HUDEP-2 (cell line): Measurements from ENCODE around the gene CDK19.

ENCODE experiments used
- DNase-seq, 76 experiments: peaks; one replicate each; lab custom pipeline; 2025; ENCODE audit not compliant: unreplicated experiment in 76 of 76; lab: John Stamatoyannopoulos, UW

CDK19 gene

DNA sequence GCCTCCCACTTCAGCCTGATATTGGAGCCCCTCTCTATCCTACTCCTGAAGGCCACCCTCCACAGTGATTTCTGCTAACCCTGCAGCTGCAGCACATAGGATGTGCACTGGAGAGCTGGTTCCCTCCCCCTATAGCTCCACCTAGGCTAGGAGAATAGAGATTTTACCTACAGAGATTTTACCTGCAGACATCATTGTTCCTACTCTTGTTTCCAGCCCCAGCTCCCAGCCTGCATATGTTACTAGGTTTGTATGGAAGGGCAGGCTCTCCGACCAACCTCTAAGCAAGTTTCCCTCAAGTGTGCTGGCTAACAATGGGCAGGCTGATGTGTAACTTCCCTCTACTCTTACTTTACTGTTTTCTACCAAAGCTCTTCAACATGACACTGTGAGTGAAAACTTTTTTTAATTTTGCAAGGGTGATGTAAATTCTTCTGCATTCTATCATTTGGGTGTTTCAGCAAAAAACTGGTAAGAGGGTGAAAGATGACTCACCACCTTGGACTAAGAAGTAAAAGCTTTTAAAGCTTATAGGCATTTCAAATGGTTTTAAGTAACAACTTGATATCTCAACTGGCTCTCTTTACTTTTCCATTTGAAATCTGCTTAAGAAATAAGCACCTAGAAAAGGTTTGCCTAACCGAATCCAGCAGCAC, 106.8 kb downstream of the CDK19 start:
- no peak for DNase-seq

DNA sequence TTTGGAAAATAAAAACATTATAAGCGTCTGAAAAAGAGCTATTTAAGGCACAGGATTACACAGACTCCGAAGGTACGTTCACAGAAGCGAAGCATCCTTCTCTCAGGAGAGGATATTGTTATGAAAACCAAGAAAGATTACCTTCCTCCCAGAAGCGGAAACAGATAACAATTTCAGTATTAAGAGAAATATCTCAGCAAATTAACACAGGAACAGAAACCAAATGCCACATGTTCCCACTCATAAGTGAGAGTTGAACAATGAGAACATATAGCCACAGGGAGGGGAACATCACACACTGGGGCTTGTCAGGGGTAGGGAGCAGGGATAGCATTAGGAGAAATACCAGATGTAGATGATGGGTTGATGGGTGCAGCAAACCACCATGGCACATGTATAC, 109.7 kb downstream of the CDK19 start:
- DNase-seq = no peak

DNA sequence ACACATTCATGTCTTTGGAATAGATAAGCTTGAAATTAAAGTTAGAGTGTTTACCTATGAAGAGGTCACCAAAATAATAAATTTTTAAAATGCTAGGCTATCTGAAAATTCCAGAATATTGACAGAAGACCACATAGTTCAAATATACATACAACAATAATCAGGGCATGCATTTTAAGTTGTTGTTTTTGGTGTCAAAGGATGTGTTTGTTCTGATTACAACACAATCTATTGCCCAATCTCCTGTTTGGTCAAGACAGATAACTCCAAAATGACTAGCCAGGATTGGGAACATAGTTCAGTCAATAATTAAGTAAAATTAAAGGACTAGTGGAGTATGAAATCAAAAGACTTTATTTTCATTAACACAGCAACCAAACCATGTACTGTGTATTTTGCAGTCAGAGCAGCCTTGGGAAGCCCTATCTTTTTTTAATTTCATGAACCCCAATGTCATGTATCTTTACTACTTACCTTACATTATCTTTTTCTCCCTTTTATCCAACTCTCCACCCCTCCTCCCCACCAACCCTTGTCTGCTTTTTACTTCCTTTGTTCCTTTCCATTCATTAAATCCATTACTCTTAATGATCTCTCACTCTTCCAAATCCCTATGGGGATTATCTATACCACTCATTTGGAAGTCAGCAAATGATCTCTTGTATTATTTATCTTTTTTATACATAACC, 111.2 kb downstream of the CDK19 start:
- no peak for DNase-seq

DNA sequence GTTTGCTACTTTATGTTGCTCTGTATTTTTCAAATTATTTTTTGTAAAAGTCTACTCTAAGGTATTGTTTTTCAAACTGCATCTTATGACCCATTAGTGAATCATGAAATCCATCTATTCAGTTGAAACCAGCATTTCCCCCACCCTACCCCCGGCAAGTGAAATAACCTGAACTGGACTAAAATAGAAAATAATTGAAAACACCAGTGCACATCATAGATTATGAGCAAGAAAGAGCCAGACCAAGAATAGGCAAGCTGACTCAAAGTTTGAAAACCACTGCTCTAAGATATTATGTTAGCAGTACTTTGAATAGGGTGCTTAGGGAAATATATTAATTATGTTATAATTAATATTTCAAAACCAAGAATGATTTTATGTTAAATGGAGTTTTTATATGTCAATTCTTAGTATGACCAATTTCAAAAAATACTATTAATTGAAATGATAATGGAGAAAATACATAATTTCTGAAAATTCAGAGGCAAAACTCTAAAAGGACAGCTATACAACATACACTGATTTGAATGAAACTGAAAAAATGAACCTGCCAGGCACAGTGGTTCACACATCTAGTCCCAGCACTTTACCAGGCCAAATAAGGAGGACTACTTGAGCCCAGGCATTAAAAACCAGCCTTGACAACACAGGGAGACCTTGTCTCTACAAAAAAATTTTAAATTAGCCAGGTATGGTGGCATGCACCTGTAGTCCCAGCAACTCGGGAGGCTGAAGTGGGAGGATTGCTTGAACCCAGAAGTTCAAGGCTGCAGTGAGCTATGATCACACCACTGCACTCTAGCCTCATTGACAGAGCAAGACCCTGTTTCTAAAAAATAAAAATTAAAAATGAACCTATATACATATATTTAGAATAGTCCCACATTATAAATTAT, 112.0 kb downstream of the CDK19 start:
- DNase-seq = no peak

DNA sequence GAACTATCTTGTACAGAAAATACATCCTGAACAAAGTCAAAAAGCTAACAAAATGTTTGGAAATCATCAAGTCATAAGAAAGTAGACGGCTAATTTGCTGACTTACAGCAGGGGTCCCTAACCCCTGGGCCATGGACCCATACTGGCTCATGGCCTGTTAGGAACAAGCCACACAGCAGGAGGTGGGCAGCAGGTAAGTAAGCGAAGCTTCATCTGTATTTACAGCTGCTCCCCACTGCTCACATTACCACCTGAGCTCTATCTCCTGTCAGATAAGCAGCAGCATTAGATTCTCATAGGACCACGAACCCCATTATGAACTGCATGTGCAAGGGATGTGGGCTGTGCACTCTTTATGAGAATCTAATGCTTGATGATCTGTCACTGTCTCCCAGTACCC, 115.5 kb downstream of the CDK19 start:
- no peak for DNase-seq

DNA sequence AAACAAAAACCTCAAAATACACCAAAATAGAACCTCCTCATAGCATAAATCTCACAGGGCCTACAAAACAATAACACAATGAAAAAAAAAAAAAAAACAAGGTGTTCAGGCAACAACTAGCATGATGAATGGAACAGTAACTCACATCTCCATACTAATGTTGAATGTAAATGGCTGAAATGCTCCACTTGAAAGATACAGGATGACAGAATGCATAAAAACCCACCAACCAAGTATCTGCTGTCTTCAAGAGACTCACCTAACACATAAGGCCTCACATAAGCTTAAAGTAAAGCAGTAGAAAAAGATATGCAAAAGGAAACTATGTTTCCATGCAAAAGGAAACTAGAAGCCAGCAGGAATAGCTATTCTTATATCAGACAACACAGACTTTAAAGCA, 121.3 kb downstream of the CDK19 start:
- DNase-seq = no peak

DNA sequence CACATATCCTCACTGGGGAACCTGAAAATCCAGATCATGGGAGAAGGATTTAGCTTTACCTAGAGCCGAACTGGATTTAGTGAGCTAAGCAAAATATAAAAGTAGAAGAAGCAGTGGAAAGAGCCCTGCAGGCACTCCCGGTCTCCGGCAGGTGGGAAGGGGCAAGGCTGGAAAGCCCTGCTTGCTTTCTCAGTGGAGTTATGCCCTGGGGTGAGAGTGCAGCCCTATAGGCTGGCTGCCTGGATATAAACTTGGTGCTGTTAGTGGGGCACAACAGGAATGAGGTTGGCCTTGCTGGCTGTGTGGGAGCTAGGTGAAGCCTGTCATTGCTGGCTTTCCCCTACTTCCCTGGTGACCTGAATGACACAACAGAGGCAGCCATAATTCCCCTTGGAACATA, 122.0 kb downstream of the CDK19 start:
- DNase-seq = no peak

DNA sequence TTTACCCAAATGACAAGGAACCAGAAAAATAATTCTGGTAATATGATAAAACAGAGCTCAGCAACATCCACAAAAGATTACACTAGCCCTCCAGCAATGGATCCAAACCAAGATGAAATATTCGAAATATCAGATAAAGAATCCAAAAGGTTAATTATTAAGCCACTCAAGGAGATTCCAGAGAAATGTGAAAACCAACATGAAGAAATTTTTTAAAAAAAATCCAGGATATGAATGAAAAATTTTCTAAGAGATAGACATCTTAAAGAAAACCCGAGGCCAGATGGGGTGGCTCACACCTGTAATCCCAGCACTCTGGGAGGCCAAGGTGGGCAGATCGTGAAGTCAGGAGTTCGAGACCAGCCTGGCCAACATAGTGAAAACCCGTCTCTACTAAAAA, 124.4 kb downstream of the CDK19 start:
- DNase-seq = no peak

DNA sequence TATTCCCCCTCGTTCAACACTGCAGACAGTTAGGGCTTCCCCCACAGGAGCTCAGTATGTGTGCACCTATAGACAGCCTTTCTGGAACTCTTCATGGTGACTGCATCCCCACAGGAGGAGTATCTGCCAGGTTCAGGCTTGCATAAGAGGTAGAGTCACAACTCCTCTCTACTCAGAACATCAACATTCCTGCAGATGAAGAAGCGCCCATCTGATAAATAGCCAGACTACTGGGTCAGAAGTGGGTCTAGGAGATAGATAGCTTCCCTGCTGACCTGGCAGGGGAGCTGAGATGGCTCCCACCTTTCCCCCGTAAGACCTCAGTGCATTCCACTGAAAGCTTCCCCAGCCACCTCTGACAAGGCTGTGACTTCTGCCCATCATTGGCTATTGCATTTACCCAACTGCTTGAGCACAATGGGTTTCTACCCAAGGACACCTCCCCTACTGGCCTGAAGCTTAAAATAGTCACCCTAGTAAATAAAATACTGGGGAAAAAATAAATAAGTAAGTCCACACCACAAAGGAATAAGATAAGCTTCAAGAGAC, 125.1 kb downstream of the CDK19 start:
- DNase-seq = no peak

DNA sequence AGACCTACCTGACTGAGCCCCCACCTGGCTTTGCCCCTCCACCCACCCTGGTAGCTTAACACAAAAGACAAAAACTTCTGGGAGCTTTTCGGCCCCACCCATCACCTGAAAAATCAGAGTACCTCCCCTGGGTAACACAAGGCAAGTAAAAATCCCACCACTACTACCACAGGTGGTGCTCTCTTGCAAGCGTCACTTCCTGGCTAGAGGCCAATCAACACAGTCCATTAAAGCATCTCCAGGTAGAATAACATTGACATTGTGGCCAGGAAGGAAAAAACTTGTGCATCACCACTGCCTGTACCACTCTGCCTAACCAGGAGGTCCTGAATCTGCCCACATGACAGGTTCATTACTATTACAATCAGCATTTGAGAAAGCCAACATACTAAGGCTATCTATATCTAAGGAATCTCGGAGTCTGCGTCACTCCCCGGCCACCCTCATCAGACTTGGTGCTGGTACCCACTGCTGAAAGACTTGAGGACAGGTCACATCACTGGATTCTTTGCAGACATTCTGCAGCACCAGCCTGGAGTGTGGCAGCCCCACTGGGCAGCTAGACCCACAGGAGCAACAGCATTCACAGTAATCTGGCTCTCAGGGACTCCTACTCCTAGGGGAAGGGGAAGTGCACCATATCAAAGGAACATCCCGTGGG, 125.9 kb downstream of the CDK19 start:
- no peak for DNase-seq

DNA sequence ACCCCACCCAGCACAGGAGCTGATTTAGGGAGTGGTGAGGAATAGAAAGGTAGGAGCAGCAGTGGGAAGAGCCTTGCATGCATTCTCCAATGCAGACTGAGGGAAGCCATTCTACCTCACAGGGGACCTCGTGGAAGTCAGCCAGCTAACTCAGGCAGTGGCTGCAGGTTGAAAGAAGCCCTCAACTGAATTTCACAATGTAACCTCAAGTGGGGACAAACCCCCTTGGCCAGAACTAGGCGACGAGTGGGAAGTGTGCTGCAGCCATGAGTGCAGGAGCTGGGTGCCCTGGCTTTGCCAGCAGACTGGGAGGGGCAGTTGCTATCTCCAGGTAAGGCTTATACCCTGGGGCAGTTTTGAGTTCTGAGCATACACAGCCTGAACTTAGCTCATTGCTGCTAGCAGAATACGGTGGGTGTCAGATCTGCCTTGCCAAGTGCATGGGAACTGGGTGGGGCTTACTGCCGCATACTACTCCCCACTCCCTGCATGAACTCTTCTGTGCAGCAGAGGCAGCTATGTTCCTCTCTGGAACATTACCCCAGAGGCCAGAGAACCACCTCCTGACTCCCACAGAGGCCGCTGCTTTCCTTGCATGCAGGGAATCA, 126.5 kb downstream of the CDK19 start:
- peak in 7 of 76 experiments; percentile 5 to 26 (median 12) for DNase-seq

DNA sequence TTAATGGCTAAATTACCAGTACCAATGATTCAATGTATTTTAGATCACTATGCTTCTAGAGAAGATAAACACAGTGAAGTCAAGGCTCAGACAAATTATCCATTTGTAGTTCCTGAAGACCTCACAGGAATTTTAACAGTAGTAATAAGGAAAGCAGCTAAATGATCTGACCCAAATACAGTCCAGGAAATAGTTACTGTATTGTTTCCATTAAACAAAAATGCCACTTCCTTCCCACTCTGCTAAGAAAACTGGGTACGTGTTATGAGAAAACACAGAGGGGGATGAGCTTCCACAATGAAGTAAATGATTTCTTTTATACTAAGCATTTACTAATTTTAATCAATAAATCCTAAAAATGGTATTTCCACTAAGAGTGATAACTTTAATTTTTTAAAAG, 127.9 kb downstream of the CDK19 start:
- DNase-seq = no peak

DNA sequence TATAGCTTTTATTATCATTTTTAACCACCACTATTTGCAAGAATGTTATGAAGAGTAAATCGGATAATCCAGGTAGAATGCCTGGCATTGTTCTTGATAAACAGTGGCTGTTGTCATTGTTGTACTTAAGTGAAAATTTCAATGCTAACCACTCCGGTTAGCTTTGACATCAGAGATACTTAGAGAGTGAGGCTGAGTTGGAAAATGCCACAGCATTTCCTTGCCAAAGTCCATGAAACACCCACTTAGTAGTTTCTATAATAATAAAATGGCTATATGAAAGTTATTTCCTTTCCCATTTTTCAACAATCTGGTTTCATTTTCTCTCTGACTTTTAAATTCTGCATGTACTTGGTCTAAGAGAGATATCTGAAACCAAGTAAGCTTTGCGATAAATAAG, 132.0 kb downstream of the CDK19 start:
- DNase-seq = no peak

DNA sequence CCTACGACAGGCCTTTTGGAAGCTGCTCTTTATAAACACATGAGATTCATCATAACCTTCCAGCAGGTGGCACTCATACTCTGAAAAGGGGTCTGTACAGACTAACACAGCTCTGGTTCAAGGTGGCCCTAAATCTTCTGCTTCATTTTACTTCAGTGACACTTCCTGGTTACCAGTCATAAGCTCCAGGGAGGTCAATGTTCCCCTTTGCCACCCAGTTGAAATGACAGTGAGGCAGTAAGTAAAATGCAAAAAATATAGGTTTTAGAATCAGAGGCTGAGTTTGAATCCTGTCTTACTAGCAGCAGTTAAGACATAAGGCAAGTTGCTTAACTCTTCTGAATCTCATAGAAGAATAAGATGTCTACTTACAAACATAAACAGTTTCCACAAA, 132.8 kb downstream of the CDK19 start:
- peak in 64 of 76 experiments; percentile 9 to 91 (median 67) for DNase-seq

DNA sequence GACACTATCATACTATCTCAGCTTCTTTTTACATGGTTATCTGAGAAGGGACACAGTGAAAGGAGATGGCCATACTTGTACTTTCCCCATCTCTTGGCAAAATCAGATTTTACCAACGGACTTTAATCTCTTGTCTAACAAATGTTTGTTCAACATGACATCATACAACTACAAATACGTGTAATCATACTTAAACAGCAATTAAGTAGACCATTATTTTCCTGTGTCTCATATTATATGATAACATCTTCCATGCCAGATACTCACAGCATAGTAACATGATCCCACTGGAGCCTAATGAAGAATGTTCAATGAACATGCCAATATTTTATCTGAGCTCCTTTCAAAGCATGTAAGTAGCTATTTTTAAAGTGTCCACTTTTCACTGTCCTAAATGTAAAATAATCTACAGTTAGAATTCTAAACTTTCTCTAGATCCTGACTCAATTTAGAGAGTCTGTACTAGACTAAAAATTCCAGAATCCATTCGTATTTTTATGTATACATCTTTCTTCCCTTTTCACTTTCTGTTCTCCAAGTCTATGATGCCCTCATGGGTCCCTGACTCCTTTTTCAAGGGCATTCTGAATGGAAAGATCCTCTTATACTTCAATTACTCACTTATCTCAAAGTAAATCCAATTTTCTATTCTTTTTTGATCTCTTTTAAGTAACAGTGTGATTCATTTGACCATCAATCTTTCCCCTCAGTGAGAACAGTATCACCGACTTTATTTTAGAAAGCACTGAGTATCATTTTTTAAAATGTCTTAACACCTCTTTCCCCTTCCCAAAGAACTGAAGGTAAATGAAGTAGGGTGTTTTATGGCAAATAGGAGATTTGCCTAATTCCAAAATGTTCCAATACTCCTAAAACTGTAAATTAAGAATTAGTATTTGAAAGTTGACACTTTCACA, 133.5 kb downstream of the CDK19 start:
- peak in 1 of 76 experiments; percentile 23 for DNase-seq

DNA sequence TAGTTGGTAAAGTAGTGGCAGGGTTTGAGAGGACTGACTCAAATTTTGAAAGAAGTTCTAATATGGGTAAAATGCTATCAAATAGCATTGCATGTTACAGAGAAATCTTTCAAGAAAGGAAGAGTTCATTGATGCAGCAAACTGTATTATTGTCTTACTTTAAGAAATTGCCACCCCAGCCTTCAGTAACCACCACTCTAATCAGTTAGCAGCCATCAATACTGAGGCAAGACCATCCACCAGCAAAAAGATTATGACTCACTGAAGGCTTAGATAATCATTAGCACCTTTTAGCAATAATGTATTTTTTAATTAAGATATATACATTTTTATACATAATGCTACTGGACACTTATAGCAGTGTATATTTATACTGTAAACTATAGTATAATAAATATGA, 138.9 kb downstream of the CDK19 start:
- no peak for DNase-seq

DNA sequence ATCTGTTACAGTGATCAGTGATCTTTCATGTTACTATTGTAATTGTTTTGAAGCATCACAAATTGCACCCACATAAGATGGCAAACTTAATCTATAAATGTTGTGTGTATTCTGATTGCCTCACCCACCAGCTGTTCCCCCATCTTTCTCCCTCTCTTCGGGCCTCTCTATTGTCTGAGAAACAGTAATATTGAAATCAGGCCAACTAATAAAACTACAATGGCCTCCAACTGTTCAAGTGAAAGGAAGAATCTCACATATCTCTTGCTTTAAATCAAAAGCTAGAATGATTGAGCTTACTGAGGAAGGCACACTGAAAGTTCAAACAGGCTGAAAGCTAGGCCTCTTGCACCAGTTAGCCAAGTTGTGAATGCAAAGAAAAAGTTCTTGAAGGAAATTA, 141.2 kb downstream of the CDK19 start:
- no peak for DNase-seq

DNA sequence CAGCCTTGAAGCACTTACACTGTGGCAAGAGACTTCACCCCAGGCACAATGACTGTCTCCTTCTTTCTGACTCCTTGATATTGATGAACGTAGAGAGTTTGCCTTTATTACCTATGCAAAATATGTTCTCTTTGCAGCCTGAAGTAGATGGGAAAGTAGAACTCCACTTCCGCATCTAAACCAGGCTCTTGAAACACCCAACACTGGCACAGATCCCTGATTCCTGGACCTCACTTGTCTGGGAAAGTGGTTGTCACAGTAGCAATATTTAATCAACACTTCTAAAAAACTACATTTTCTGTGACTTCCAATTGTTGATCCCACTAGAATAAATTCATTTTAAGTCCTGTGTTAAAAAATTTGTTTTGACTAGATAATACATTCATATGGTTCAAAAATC, 143.1 kb downstream of the CDK19 start:
- no peak for DNase-seq

DNA sequence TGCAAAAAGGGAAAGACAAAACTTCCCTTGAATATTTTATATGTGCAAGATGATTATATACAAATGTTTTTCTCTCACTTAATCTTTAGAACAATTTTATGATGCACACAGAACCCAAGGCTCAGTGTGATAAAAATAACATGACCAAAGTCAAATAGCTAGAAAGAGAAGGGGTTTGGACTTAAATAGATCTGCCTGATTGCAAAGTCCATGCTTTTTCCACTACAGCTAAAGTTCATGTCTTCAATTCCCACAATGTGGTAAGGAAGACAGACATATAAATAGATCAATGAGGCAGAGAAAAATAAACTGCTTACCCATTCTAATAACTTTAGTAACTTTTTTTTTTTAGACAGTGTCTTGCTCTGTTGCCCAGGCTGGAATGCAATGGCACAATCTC, 143.8 kb downstream of the CDK19 start:
- DNase-seq = no peak
